SK-MEL-5 (cell line): ENCODE measurements around the gene UBE2V1. TPM values are rescaled to one million over a fixed set of nuclear protein-coding genes. Genes with fewer than 3 reads are reported as not detected.
"Not testable (repeated sequence)": the region's sequence is repeated elsewhere in the genome, so short reads cannot be mapped to it uniquely, and the experiment has no call there.

ENCODE experiments used
- DNase-seq: peaks from one replicate; pipeline ENCODE4 v3.0.0-alpha.2; 2016; ENCODE audit warnings: low read depth, low spot score
- in situ Hi-C: cut with HindIII; loops from 2 replicates; pipeline ENCODE4 v1.10.0; 2016; ENCODE audit warnings: low sequenced_read_pairs, high pct_unique_total_duplicates, low pct_unique_long_range_greater_than_20kb
- total RNA-seq: library from RNA; depleted of rRNA; stranded (reverse); fragments of >200 nt; shearing (Covaris generic); gene quantifications from 2 replicates; pipeline ENCODE4 v1.2.3, GENCODE V29; 2014

Gene UBE2V1
- total RNA-seq, 1 experiment from 2014 or later = 53.1 TPM

- in situ Hi-C loops, DNase-seq: not testable (repeated sequence)
Observed at GRCh38 chr20:50103464-50104107, 9.4 kb downstream of the UBE2V1 start.

GRCh38 chr20:50102551-50102950 lies 10.4 kb downstream of the UBE2V1 start:
- DNase-seq, in situ Hi-C loops: not testable (repeated sequence)

- no peak for DNase-seq
- in situ Hi-C loops = no loop called here
Observed at GRCh38 chr20:50101887-50102286, 11.1 kb downstream of the UBE2V1 start.

- no peak for DNase-seq
- in situ Hi-C loops = no loop called here
Observed at GRCh38 chr20:50101281-50101680, 11.7 kb downstream of the UBE2V1 start.

- no peak for DNase-seq
- in situ Hi-C loops = no loop called here
Observed at GRCh38 chr20:50100552-50100951, 12.4 kb downstream of the UBE2V1 start.

- no peak for DNase-seq
- in situ Hi-C loops = no loop called here
Observed at GRCh38 chr20:50099565-50099991, 13.4 kb downstream of the UBE2V1 start.

- in situ Hi-C loops = no loop called here
- no peak for DNase-seq
Observed at GRCh38 chr20:50099113-50099512, 13.8 kb downstream of the UBE2V1 start.

- in situ Hi-C loops = no loop called here
- no peak for DNase-seq
Observed at GRCh38 chr20:50098259-50098658, 14.7 kb downstream of the UBE2V1 start.

- no peak for DNase-seq
Observed at GRCh38 chr20:50097843-50098242, 15.1 kb downstream of the UBE2V1 start.

GRCh38 chr20:50096237-50096636 lies 16.7 kb downstream of the UBE2V1 start:
- in situ Hi-C loops = no loop called here
- no peak for DNase-seq

More at GRCh38 chr20:50097843-50098242, 15.1 kb downstream of the UBE2V1 start:
- in situ Hi-C loops = no loop called here

- in situ Hi-C loops = no loop called here
- no peak for DNase-seq
Observed at GRCh38 chr20:50095476-50096078, 17.4 kb downstream of the UBE2V1 start.

GRCh38 chr20:50094522-50094921 lies 18.4 kb downstream of the UBE2V1 start:
- no peak for DNase-seq
- in situ Hi-C loops = no loop called here

- DNase-seq = no peak
- in situ Hi-C loops = no loop called here
Observed at GRCh38 chr20:50093240-50093639, 19.7 kb downstream of the UBE2V1 start.

GRCh38 chr20:50092436-50092835 lies 20.5 kb downstream of the UBE2V1 start:
- DNase-seq = no peak
- in situ Hi-C loops = no loop called here

GRCh38 chr20:50089787-50090177 lies 23.2 kb downstream of the UBE2V1 start:
- in situ Hi-C loops = no loop called here
- DNase-seq = no peak

GRCh38 chr20:50089140-50089786 lies 23.7 kb downstream of the UBE2V1 start:
- in situ Hi-C loops = no loop called here
- DNase-seq = no peak

- in situ Hi-C loops = no loop called here
- no peak for DNase-seq
Observed at GRCh38 chr20:50088022-50088421, 24.9 kb downstream of the UBE2V1 start.

- peak; percentile 83 for DNase-seq
- in situ Hi-C loops = no loop called here
Observed at GRCh38 chr20:50085481-50086365, 27.2 kb downstream of the UBE2V1 start.
